CD4-positive, alpha-beta T cell treated with Interferon gamma for 1 hour (primary cell): ENCODE data around the gene HECTD2.
"Not testable (repeated sequence)": the region's sequence is repeated elsewhere in the genome, so short reads cannot be mapped to it uniquely, and the experiment has no call there.

Experiments
- DNase-seq: peaks from one replicate; pipeline ENCODE4 v3.0.0-alpha.2; 2020

The HECTD2 gene

GRCh38 chr10:91409869-91410637 is at the start of gene HECTD2:
Gene HECTD2, plus strand, starts transcription at chr10:91410344. Its CDS starts 95 bp downstream, at chr10:91410439.
- DNase-seq, result peak; percentile 88

GRCh38 chr10:91360461-91360860 is 49.7 kb upstream of the HECTD2 start:
- DNase-seq, result no peak

- not testable (repeated sequence) for DNase-seq
Observed at GRCh38 chr10:91365519-91365918, 44.6 kb upstream of the HECTD2 start.

- DNase-seq, result no peak
Observed at GRCh38 chr10:91366704-91367103, 43.4 kb upstream of the HECTD2 start.

- DNase-seq, result no peak
Observed at GRCh38 chr10:91367127-91367531, 43.0 kb upstream of the HECTD2 start.

- DNase-seq, result no peak
Observed at GRCh38 chr10:91367558-91367957, 42.6 kb upstream of the HECTD2 start.

- not testable (repeated sequence) for DNase-seq
Observed at GRCh38 chr10:91369978-91370589, 40.1 kb upstream of the HECTD2 start.

- no peak for DNase-seq
Observed at GRCh38 chr10:91374052-91374451, 36.1 kb upstream of the HECTD2 start.

GRCh38 chr10:91378061-91378460 is 32.1 kb upstream of the HECTD2 start:
- no peak for DNase-seq

GRCh38 chr10:91380873-91381256 is 29.3 kb upstream of the HECTD2 start:
- no peak for DNase-seq

GRCh38 chr10:91381257-91381891 is 28.8 kb upstream of the HECTD2 start:
- no peak for DNase-seq

GRCh38 chr10:91385306-91386085 is 24.6 kb upstream of the HECTD2 start:
- DNase-seq, result no peak

GRCh38 chr10:91389636-91390512 is 20.3 kb upstream of the HECTD2 start:
- no peak for DNase-seq

GRCh38 chr10:91390513-91390825 is 19.7 kb upstream of the HECTD2 start:
- DNase-seq, result not testable (repeated sequence)

- no peak for DNase-seq
Observed at GRCh38 chr10:91391920-91392319, 18.2 kb upstream of the HECTD2 start.

- DNase-seq, result no peak
Observed at GRCh38 chr10:91406322-91406721, 3.8 kb upstream of the HECTD2 start.

GRCh38 chr10:91409069-91409868 is 875 bp upstream of the HECTD2 start:
- DNase-seq, result peak; percentile 26

- peak; percentile 1 for DNase-seq
Observed at GRCh38 chr10:91410638-91411371, 661 bp downstream of the HECTD2 start.

GRCh38 chr10:91411621-91412020 is 1.5 kb downstream of the HECTD2 start:
- no peak for DNase-seq

GRCh38 chr10:91412354-91413087 is 2.4 kb downstream of the HECTD2 start:
- no peak for DNase-seq
